HFFc6 (cell line): ENCODE results near the gene SMTN. TPM values are rescaled to one million over a fixed set of nuclear protein-coding genes. Genes with fewer than 3 reads are reported as not detected.

Source experiments
- DNase-seq: peaks from one replicate; pipeline ENCODE4 v3.0.0-alpha.2; 2018
- H3K27ac Mint-ChIP-seq: 2 replicates; pipeline ENCODE4 v1.8.0; 2020; ENCODE audit warnings: mild to moderate bottlenecking, mixed read lengths
- H3K27me3 Mint-ChIP-seq: 2 replicates; pipeline ENCODE4 v1.8.0; 2021; ENCODE audit warnings: mild to moderate bottlenecking, moderate library complexity, mixed read lengths; ENCODE audit not compliant: insufficient read depth
- H3K36me3 Mint-ChIP-seq: 2 replicates; pipeline ENCODE4 v1.8.0; 2021; ENCODE audit warnings: low read depth, mixed read lengths
- H3K4me1 Mint-ChIP-seq: 2 replicates; pipeline ENCODE4 v1.8.0; 2020; ENCODE audit warnings: low read depth, mixed read lengths
- H3K4me3 Mint-ChIP-seq: 2 replicates; pipeline ENCODE4 v1.8.0; 2020; ENCODE audit warnings: mild to moderate bottlenecking, moderate library complexity, mixed read lengths
- H3K9me3 Mint-ChIP-seq: 2 replicates; pipeline ENCODE4 v1.8.0; 2020; ENCODE audit warnings: mild to moderate bottlenecking, mixed read lengths
- total RNA-seq, 6 experiments: library from RNA; stranded (reverse); fragmentation: NEBNext Ultra II Directional; extraction: Animal tissue kit (Norgen Biotek cat#: 25700); gene quantifications; 2 replicates in 1 of 6; 3 replicates in 5 of 6; pipeline ENCODE4 v1.2.3, GENCODE V29; 2021
- TF ChIP-seq, protein P1 (sequence below): fragments of 200-600 bp; sonication (generic); IDR thresholded peaks from 2 replicates; pipeline ENCODE4 v1.5.0; 2021; ENCODE audit warnings: antibody characterized with exemption, mild to moderate bottlenecking

SMTN gene
- total RNA-seq, 6 experiments from 2014 or later: 201 to 329 (median 246) TPM

DNA sequence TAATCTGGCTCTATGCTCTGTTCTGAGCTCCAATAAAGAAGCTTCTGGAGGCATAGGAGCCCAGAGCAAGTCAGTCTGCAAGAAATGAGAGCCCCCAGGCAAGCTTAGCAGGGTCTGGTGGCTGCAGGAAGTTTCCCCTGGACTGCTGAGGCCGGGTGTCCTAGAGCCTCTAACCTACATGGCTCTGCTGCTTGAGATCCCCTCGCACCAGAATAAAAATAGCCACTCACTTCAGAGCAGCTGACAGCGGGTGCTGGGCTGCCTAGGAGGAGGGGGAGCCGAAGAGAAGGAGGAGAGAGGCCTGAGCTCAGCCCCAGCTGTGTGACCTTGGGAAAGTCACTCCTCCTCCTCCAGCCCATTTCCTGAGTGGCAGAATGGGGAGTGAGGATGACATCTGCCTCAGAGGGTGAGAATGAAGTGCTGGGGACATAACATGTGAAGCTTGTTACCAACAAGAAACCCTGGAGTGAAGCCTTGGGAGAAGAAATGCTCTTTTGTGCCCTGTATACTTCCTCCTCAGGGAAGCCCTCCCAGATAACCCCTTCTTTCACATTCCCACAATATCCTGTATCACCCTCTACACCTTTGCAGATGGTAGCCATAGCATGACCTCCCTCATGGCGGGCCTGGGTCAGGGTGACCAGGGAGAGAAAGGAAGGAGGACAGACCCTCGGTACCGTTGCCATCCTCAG is 38.1 kb downstream of the SMTN start:
- Mint-ChIP-seq H3K36me3 (no peaks in the 10 kb centered on the region), H3K4me3 (no peak overlapping the region), H3K27ac (no peak overlapping the region), H3K9me3 (no peaks in the 10 kb centered on the region), H3K27me3 (peaks cover 9% of the 10 kb centered on the region), H3K4me1 (peaks cover 6% of the 10 kb centered on the region)
- TF ChIP-seq, protein P1, sequence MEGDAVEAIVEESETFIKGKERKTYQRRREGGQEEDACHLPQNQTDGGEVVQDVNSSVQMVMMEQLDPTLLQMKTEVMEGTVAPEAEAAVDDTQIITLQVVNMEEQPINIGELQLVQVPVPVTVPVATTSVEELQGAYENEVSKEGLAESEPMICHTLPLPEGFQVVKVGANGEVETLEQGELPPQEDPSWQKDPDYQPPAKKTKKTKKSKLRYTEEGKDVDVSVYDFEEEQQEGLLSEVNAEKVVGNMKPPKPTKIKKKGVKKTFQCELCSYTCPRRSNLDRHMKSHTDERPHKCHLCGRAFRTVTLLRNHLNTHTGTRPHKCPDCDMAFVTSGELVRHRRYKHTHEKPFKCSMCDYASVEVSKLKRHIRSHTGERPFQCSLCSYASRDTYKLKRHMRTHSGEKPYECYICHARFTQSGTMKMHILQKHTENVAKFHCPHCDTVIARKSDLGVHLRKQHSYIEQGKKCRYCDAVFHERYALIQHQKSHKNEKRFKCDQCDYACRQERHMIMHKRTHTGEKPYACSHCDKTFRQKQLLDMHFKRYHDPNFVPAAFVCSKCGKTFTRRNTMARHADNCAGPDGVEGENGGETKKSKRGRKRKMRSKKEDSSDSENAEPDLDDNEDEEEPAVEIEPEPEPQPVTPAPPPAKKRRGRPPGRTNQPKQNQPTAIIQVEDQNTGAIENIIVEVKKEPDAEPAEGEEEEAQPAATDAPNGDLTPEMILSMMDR: no peak
- DNase-seq: no peak

DNA sequence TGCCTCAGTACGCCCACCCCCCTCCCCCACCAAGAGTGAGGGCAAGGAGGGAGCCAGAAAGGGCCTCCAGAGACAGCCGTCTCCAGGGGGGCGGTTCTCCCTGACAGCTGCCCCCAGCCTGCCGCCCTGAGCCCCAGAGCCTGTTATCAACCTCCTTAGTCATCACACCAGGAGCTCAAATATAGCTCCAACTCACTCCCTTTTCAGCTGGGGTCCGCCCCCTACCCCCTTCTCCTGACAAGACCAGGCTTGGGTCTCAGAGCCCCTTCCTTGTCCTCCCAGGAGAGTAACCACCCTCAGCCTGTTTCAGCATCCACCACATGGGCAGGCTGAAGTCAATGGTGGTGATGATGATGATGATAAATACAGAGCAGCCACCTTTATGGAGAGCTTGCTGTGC is 39.1 kb downstream of the SMTN start:
- no peak overlapping the region for H3K27ac Mint-ChIP-seq
- no peaks in the 10 kb centered on the region for H3K9me3 Mint-ChIP-seq
- H3K36me3 Mint-ChIP-seq: no peaks in the 10 kb centered on the region
- H3K27me3 Mint-ChIP-seq: peaks cover 10% of the 10 kb centered on the region
- peaks cover 6% of the 10 kb centered on the region for H3K4me1 Mint-ChIP-seq
- DNase-seq: no peak
- TF ChIP-seq, protein P1: no peak
- no peak overlapping the region for H3K4me3 Mint-ChIP-seq

DNA sequence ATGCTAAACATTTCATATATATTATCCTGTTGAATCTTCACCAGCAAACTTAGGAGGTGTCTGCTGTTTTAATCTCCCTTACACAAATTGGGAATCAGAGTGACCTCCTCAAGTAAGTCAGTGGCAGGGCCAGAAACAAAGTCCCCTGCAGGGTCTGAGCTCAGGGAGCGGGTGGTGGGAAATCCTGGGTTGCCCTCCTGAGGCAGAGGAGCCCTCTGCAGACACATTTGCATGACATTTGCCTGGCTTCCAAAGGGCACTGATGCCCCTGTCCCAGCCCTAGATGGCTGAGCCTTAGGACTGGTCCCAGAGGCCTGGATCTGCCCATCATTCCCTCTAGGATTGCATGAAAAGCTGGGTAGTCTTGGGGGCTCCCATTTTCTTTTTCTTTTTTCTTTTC is 39.5 kb downstream of the SMTN start:
- Mint-ChIP-seq H3K9me3 (no peaks in the 10 kb centered on the region), H3K4me3 (no peak overlapping the region), H3K4me1 (peaks cover 6% of the 10 kb centered on the region)

DNA sequence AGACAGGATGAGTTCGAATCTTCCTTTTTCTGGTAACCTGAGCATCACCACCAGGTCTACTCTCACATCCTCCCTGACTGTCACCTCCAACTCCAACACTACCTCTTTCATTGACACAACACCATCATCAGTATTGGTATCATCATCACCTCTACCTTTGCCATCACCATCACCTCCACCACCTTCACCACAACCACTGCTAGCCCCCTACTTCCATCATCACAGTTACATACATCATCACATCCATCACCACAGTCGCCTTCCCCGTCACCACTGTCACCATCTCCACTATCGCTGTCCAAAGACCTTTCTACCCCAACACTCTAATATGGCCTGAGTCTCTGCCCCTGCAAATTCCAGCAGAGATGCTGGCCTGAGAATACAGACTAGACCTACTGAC is 40.3 kb downstream of the SMTN start:
- H3K36me3 Mint-ChIP-seq: no peaks in the 10 kb centered on the region
- TF ChIP-seq, protein P1: no peak
- H3K4me1 Mint-ChIP-seq: peaks cover 6% of the 10 kb centered on the region
- peaks cover 12% of the 10 kb centered on the region for H3K27me3 Mint-ChIP-seq
- no peaks in the 10 kb centered on the region for H3K9me3 Mint-ChIP-seq
- no peak overlapping the region for H3K4me3 Mint-ChIP-seq
- no peak for DNase-seq
- no peak overlapping the region for H3K27ac Mint-ChIP-seq

More for the DNA sequence above, 39.5 kb downstream of the SMTN start:
- TF ChIP-seq, protein P1: no peak
- DNase-seq: no peak
- no peaks in the 10 kb centered on the region for H3K36me3 Mint-ChIP-seq
- H3K27ac Mint-ChIP-seq: no peak overlapping the region
- H3K27me3 Mint-ChIP-seq: peaks cover 10% of the 10 kb centered on the region

DNA sequence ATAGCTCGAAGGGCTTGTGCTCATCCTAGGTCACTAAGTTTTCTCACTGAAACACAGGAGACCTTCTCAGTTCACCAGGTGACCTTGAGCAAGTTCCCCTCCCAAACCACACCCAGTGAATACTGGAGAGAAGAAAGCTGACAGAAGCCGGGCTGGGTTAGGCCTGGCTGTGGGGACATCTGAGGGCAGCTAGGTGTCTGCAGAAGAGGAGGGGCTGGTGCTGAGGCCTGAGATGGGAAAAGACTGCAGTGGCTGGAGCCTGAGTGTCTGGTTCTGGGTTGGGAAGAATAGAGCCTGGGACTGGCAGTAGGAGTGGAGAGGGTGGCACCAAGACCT is 41.0 kb downstream of the SMTN start:
- Mint-ChIP-seq H3K9me3 (no peaks in the 10 kb centered on the region), H3K27ac (no peak overlapping the region), H3K4me1 (peaks cover 6% of the 10 kb centered on the region), H3K4me3 (no peak overlapping the region), H3K36me3 (no peaks in the 10 kb centered on the region), H3K27me3 (peaks cover 12% of the 10 kb centered on the region)
- TF ChIP-seq, protein P1: no peak
- DNase-seq: no peak
